K562 (cell line): ENCODE results near the gene IBTK. TPM values are rescaled to one million over a fixed set of nuclear protein-coding genes. Genes with fewer than 3 reads are reported as not detected.

Experiments
- ARID3B ChIP-seq: fragments of 250-450 bp; sonication (Bioruptor Pico); IDR thresholded peaks from 2 replicates; pipeline ENCODE4 v1.4.0; 2020; ENCODE audit warnings: borderline replicate concordance
- CREB3 ChIP-seq: fragments of 450-650 bp; conservative IDR thresholded peaks from 2 replicates; pipeline ENCODE4 v1.6.1; 2016; ENCODE audit warnings: missing genetic modification characterization, low read depth, mild to moderate bottlenecking, missing compliant biosample characterization, moderate library complexity
- HES1 ChIP-seq: fragments of 450-650 bp; IDR thresholded peaks from 2 replicates; pipeline ENCODE4 v1.6.1; 2016; ENCODE audit warnings: low read depth, mild to moderate bottlenecking, moderate library complexity
- HNRNPL ChIP-seq: fragments of 200-400 bp; formaldehyde crosslinking; IDR thresholded peaks from 2 replicates; pipeline ENCODE4 v1.6.1; 2017; ENCODE audit warnings: low read depth, mild to moderate bottlenecking, low read length
- HOXB6 ChIP-seq: fragments of 250-450 bp; sonication (Bioruptor Pico); IDR thresholded peaks from 2 replicates; pipeline ENCODE4 v1.5.1; 2022; ENCODE audit warnings: mild to moderate bottlenecking, borderline replicate concordance
- MEIS2 ChIP-seq: fragments of 450-650 bp; IDR thresholded peaks from 2 replicates; pipeline ENCODE4 v1.6.1; 2014; ENCODE audit warnings: mild to moderate bottlenecking; ENCODE audit not compliant: partially characterized antibody
- MNT ChIP-seq, 2 experiments: fragments of 450-650 bp; conservative IDR thresholded peaks; 2 replicates each; pipeline ENCODE4 v1.6.1; 2017; ENCODE audit warnings: mild to moderate bottlenecking in 2 of 2, moderate library complexity in 2 of 2
- NFIC ChIP-seq: fragments of 450-650 bp; IDR thresholded peaks from 2 replicates; pipeline ENCODE4 v1.6.1; 2017; ENCODE audit warnings: mild to moderate bottlenecking, inconsistent platforms
- NUFIP1 ChIP-seq: fragments of 450-650 bp; IDR thresholded peaks from 2 replicates; pipeline ENCODE4 v1.6.1; 2018; ENCODE audit not compliant: partially characterized antibody
- PKNOX1 ChIP-seq: fragments of 450-650 bp; IDR thresholded peaks from 2 replicates; pipeline ENCODE4 v1.6.1; 2016
- RAD21 ChIP-seq, 2 experiments: fragments of 250-450 bp in 1 of 2; fragments of 450-650 bp in 1 of 2; sonication (Bioruptor Pico) in 1 of 2; formaldehyde crosslinking in 1 of 2; IDR thresholded peaks in 1 of 2; conservative IDR thresholded peaks in 1 of 2; 2 replicates each; pipeline versions ENCODE4 v1.4.0 to v1.8.0; 2020 to 2022; ENCODE audit warnings: mild to moderate bottlenecking in 2 of 2, moderate library complexity in 1 of 2
- ZBTB1 ChIP-seq: sonication (generic); formaldehyde crosslinking; IDR thresholded peaks from 2 replicates; pipeline ENCODE4 v1.8.1; 2023; ENCODE audit warnings: missing genetic modification reagents, low read depth, mild to moderate bottlenecking, borderline replicate concordance
- ZBTB8A ChIP-seq: fragments of 450-650 bp; IDR thresholded peaks from 2 replicates; pipeline ENCODE4 v1.6.1; 2018; ENCODE audit warnings: mild to moderate bottlenecking, moderate library complexity; ENCODE audit not compliant: partially characterized antibody
- ZFX ChIP-seq: sonication (generic); formaldehyde crosslinking; IDR thresholded peaks from 2 replicates; pipeline ENCODE4 v1.8.0; 2022; ENCODE audit warnings: mild to moderate bottlenecking, missing genetic modification reagents, moderate library complexity
- ZNF764 ChIP-seq: fragments of 250-450 bp; sonication (Bioruptor Pico); IDR thresholded peaks from 2 replicates; pipeline ENCODE4 v1.4.0; 2020; ENCODE audit warnings: low read depth, mild to moderate bottlenecking, moderate library complexity
- ZSCAN32 ChIP-seq: fragments of 450-650 bp; formaldehyde crosslinking; IDR thresholded peaks from 2 replicates; pipeline ENCODE4 v1.4.0; 2020; ENCODE audit warnings: mild to moderate bottlenecking, moderate library complexity
- polyA plus RNA-seq, 8 experiments: library from polyadenylated mRNA; depleted of rRNA in 4 of 8; stranded (reverse) in 5 of 8; unstranded in 3 of 8; fragments of >200 nt; fragmentation: Nextera tagmentation in 2 of 8; fragmentation: Illumina TruSeq in 1 of 8; extraction: Ambion mirVana in 2 of 8; extraction: Trizol in 1 of 8; gene quantifications; 2 replicates each; pipeline versions ENCODE4 v1.2.1 to v1.2.3, GENCODE V29; 2011 to 2014; ENCODE audit warnings: inconsistent platforms in 1 of 8, missing spikeins in 1 of 8
- total RNA-seq, 7 experiments: library from RNA; depleted of rRNA in 6 of 7; stranded (reverse); fragments of >200 nt in 6 of 7; fragmentation: Illumina TruSeq in 2 of 7; extraction: Trizol in 2 of 7; gene quantifications; 2 replicates each; pipeline versions ENCODE4 v1.2.1 to v1.2.3, GENCODE V29; 2011 to 2021; ENCODE audit warnings: low replicate concordance in 1 of 7
- TF ChIP-seq, protein P1 (sequence below): fragments of 250-450 bp; sonication (Bioruptor Pico); IDR thresholded peaks from 2 replicates; pipeline ENCODE4 v1.5.0; 2022; ENCODE audit warnings: mild to moderate bottlenecking
- TF ChIP-seq, protein P2 (sequence below), 2 experiments: fragments of 250-450 bp in 1 of 2; fragments of 450-650 bp in 1 of 2; sonication (Bioruptor Pico) in 1 of 2; IDR thresholded peaks; 2 replicates each; pipeline versions ENCODE4 v1.6.1 to v1.8.0; 2016 to 2021; ENCODE audit warnings: mild to moderate bottlenecking in 2 of 2, moderate library complexity in 2 of 2, missing compliant biosample characterization in 1 of 2, missing genetic modification characterization in 1 of 2

IBTK gene
- total and polyA plus RNA-seq, 9 of the 15 experiments (the other 6 are each of a cell fraction or from before 2014, with no cell fraction given) = 13.2 to 36.4 (median 21.8) TPM

DNA sequence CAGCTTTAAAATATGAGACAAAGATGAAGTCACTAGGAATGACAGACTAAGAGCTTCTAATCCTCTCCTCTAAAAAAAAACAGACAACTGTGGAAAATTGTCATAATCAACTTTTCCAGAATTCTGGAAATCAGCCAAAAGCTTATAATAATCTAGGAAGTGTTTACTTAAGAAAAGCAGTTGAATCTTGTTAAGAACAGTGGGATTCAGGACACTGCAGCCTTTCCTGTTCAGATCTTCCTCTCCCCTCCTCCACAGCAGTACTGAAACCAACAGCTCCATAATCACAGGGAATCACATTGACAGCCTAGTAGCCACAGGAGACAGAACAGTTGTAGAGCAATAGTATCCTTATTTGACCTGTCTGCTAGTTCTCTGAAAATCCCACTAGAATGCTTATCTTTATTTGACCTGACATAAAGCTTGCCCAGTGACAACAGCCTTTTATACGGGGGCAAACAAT lies 41.6 kb downstream of the IBTK start (continued):
- TF ChIP-seq ZFX (CRISPR knock-in tag) (no peak), ARID3B (CRISPR knock-in tag) (no peak), ZBTB8A (no peak), PKNOX1 (peak; percentile 88), HOXB6 (CRISPR knock-in tag) (no peak), CREB3 (tag) (no peak), MNT (conservative IDR thresholded peaks at IDR 0.05) (0 out of 4 replicates have a peak, but pooled peaks of 1 of the 2 experiments have one; percentile 40), ZSCAN32 (CRISPR knock-in tag) (no peak), HES1 (peak; percentile 23; the same call in 1 of the 2 replicates), HNRNPL (no peak), NFIC (peak; percentile 87), NUFIP1 (no peak), ZBTB1 (CRISPR knock-in tag) (no peak), ZNF764 (CRISPR knock-in tag) (no peak), MEIS2 (peak; percentile 86), RAD21 (CRISPR knock-in tag; conservative IDR thresholded peaks at IDR 0.05 in 1 of 2, IDR thresholded peaks at IDR 0.05 in 1 of 2) (no peak)
- TF ChIP-seq, protein P1, sequence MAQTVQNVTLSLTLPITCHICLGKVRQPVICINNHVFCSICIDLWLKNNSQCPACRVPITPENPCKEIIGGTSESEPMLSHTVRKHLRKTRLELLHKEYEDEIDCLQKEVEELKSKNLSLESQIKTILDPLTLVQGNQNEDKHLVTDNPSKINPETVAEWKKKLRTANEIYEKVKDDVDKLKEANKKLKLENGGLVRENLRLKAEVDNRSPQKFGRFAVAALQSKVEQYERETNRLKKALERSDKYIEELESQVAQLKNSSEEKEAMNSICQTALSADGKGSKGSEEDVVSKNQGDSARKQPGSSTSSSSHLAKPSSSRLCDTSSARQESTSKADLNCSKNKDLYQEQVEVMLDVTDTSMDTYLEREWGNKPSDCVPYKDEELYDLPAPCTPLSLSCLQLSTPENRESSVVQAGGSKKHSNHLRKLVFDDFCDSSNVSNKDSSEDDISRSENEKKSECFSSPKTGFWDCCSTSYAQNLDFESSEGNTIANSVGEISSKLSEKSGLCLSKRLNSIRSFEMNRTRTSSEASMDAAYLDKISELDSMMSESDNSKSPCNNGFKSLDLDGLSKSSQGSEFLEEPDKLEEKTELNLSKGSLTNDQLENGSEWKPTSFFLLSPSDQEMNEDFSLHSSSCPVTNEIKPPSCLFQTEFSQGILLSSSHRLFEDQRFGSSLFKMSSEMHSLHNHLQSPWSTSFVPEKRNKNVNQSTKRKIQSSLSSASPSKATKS (CRISPR knock-in tag) = no peak
- TF ChIP-seq, protein P2, sequence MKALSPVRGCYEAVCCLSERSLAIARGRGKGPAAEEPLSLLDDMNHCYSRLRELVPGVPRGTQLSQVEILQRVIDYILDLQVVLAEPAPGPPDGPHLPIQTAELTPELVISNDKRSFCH (CRISPR knock-in tag; IDR thresholded peaks at IDR 0.05) = no peak
- TF ChIP-seq, protein P2 (tag; IDR thresholded peaks at IDR 0.05) = no peak
